RWPE1 (cell line): Measurements from ENCODE around the gene TIAM2.
"Not testable (repeated sequence)": the region's sequence is repeated elsewhere in the genome, so short reads cannot be mapped to it uniquely, and the experiment has no call there.

Experiments used
- CTCF ChIA-PET: fragments of 350-600 bp; sonication (Branson Sonifier 250); formaldehyde crosslinking; extraction: SDS; loops from one replicate; lab custom pipeline; 2021; lab: Yijun Ruan, JAX
- POLR2A ChIA-PET: fragments of 400-600 bp; formaldehyde crosslinking; extraction: SDS; loops from one replicate; lab custom pipeline; 2020; ENCODE audit warnings: antibody characterized with exemption; ENCODE audit not compliant: low non-redundant PET; lab: Yijun Ruan, JAX
- DNase-seq: peaks from one replicate; pipeline ENCODE4 v3.0.0; 2012; ENCODE audit warnings: low spot score
- H3K27ac ChIP-seq: fragments of 450-650 bp; 2 replicates; pipeline ENCODE4 v1.5.1; 2017
- TF ChIP-seq, protein P1 (sequence below): fragments of 450-650 bp; conservative IDR thresholded peaks from 2 replicates; pipeline ENCODE4 v1.5.1; 2017; ENCODE audit warnings: low read depth, mild to moderate bottlenecking

The TIAM2 gene

DNA sequence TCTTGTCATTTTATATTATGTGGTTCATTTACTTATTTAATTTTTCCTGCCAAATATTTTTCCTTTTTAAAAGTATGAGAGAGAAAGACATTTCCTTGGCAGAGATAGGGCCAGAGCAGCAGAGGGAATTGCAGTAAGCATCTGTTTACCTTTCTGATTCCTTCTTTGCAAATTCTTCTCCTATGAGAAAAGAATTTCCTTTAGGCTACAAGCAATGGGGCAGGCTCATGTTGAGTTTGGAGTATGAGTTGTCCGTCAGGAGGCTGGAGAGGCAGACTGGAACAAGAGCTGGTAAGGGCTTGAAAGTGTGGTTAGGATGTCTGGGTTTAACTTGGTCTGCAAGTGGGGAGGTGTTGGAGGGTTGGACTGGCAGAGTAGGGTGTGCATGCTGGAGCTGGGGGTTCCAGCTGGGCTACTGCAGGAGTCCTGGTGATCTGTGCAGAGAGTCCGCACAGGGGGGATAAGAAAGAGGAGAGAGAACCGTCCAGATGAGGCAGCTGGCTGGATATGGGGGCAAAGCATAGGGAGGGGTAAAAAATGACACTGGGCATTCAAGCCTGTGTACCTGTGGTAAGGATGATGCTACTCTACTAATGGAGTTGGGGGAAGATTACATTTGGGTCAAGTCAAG lies 19.7 kb downstream of the TIAM2 start:
- TF ChIP-seq, protein P1, sequence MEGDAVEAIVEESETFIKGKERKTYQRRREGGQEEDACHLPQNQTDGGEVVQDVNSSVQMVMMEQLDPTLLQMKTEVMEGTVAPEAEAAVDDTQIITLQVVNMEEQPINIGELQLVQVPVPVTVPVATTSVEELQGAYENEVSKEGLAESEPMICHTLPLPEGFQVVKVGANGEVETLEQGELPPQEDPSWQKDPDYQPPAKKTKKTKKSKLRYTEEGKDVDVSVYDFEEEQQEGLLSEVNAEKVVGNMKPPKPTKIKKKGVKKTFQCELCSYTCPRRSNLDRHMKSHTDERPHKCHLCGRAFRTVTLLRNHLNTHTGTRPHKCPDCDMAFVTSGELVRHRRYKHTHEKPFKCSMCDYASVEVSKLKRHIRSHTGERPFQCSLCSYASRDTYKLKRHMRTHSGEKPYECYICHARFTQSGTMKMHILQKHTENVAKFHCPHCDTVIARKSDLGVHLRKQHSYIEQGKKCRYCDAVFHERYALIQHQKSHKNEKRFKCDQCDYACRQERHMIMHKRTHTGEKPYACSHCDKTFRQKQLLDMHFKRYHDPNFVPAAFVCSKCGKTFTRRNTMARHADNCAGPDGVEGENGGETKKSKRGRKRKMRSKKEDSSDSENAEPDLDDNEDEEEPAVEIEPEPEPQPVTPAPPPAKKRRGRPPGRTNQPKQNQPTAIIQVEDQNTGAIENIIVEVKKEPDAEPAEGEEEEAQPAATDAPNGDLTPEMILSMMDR: no peak
- DNase-seq: no peak
- CTCF ChIA-PET: no interaction called here
- POLR2A ChIA-PET: no interaction called here
- H3K27ac ChIP-seq: no peak overlapping the region

DNA sequence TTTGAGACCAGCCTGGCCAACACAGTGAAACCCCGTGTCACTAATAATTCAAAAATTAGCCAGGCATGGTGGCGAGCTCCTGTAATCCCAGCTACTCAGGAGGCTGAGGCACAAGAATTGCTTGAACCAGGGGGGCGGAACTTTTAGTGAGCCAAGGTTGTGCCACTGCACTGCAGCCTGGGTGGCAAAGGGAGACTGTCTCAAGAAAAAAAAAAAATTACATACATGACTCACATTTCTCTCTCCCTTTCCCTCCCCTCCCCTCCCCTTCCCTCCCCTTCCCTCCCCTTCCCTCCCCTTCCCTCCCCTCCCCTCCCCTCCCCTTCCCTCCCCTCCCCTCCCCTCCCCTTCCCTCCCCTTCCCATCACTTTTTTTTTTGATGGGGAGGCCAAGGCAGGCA lies 23.3 kb downstream of the TIAM2 start:
- POLR2A ChIA-PET, H3K27ac ChIP-seq, CTCF ChIA-PET, DNase-seq: not testable (repeated sequence)

DNA sequence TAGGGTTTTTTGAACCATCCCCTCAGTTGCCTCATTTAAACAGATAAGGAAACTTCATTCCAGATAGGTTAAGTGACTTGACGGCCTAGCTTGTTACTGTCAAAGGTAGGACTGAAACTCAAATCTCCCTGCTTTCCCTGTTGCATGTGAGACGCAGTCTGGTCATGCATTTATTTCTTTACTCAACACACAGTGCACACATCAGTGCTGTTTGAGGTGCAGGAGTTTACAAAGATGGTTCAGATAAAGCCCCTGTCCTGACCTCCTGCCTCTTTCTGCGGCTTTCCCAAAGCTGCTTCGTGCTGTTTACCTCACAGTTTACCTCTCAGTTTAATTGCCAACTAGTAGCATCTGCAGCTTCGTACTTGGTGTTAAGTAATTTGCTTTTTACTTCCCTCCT lies 26.6 kb downstream of the TIAM2 start:
- CTCF ChIA-PET: no interaction called here
- no peak overlapping the region for H3K27ac ChIP-seq
- TF ChIP-seq, protein P1: no peak
- no peak for DNase-seq
- POLR2A ChIA-PET: no interaction called here

- ChIA-PET POLR2A (no interaction called here), CTCF (interaction anchor here (0.6 kb wide), 1 partner anchor 120 kb away, joined by 4 read pairs; no protein-coding TSS in a partner anchor)
- TF ChIP-seq, protein P1: no peak
- no peak for DNase-seq
- no peak overlapping the region for H3K27ac ChIP-seq
Observed at GRCh38 chr6:155022721-155023120, 27.6 kb downstream of the TIAM2 start.

GRCh38 chr6:155023717-155024116 lies 28.6 kb downstream of the TIAM2 start:
- ChIA-PET CTCF (interaction anchor here (0.6 to 0.7 kb wide), 2 partner anchors 265 to 852 kb away, joined by 3 to 4 read pairs; no protein-coding TSS in a partner anchor), POLR2A (no interaction called here)
- TF ChIP-seq, protein P1: no peak
- H3K27ac ChIP-seq: no peak overlapping the region
- no peak for DNase-seq

DNA sequence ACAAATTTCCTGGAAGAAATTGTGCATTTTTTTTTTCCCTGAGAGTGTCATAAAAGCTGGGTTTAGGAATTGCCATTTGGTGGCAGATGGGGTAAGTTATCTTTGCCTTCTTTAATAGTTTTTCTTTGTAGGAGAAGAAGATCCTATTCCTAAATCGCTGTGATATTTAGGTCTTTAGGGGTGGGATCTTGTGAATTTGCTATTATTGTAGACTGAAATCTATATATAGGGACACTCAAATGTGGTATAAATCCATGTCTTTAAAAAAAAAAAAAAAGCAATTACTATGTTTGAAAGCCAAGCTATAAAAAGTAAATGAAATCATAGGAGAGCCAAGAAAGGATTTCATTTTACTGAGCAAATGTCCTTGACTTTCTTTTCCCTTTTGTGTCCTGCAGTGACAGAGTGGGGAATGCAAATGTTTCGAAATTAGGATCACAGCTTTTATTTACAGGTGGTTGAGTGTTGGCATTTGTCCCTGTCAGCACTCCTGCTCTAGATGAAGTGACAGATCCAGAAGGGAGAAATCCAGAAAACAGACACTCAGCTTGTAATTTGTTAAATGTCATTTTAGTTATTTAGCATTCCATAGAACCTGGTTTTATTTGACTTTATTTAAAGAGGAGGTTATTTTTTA lies 29.4 kb downstream of the TIAM2 start:
- TF ChIP-seq, protein P1: no peak
- no peak for DNase-seq
- no peak overlapping the region for H3K27ac ChIP-seq
- ChIA-PET CTCF (no interaction called here), POLR2A (no interaction called here)
